GM23248 (cell line): Measurements from ENCODE around the gene HHATL.

Experiments
- EZH2 ChIP-seq: fragments of 200-600 bp; sonication (generic); IDR thresholded peaks from 2 replicates; pipeline ENCODE4 v1.6.1; 2018; ENCODE audit warnings: antibody characterized with exemption, mild to moderate bottlenecking; ENCODE audit not compliant: insufficient read depth, poor library complexity, severe bottlenecking
- EZH2phosphoT487 ChIP-seq: fragments of 200-600 bp; sonication (generic); IDR thresholded peaks from 2 replicates; pipeline ENCODE4 v1.6.1; 2018; ENCODE audit warnings: antibody characterized with exemption, moderate library complexity, mild to moderate bottlenecking, low read depth; ENCODE audit not compliant: insufficient read depth

DNA sequence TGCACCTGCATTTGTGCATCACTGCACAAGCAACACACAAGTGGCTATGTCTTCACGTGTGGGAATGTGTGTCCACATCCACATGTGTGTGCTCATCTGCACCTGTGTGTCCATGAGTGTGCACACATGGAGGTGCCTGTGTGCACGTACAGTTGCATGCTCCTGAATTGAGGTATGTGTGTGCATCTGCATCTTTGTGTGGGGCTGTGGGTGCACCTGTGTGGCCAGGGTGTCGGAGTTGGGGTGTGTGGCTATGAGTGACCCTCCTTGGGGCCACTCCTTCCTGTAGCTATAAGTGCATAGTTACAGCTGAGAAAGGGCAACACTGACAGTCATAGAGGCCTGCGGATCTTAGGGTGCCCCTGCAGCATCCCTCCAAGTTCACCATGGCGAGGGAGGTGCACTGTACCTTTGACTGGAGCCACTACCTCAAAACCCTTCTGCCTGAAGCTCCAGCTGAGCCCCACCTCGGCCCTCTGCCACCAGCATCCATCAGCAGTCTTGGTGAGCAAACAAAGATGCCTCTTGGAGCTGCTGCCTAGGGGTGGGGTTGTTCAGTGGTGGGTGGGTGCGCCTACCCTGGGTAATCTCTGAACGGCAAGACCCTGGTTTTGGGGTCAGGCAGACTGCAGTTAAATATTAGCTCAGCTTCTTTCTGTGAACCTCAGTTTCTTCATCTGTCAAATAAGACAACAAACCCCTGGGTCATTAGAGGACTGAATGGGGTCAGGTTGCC is 5.2 kb upstream of the HHATL start:
- TF ChIP-seq EZH2: no peak
- no peak for TF ChIP-seq EZH2phosphoT487
